B cell (primary cell): ENCODE measurements around the gene ATG2A. TPM values are rescaled to one million over a fixed set of nuclear protein-coding genes. Genes with fewer than 3 reads are reported as not detected.

Source experiments
- ATAC-seq: fragments of 200-7000 bp; cut with Tn5 transposase; one replicate; pipeline ENCODE4 v1.10.0; 2021; ENCODE audit warnings: low read depth, mild to moderate bottlenecking, moderate number of reproducible peaks, moderate library complexity
- CTCF ChIA-PET: fragments of 350-600 bp; sonication (Branson Sonifier 250); formaldehyde crosslinking; loops from one replicate; lab custom pipeline; 2021; ENCODE audit warnings: antibody characterized with exemption, inconsistent platforms; lab: Charles Lee
- POLR2A ChIA-PET: fragments of 350-600 bp; sonication (Branson Sonifier 250); formaldehyde crosslinking; loops from one replicate; lab custom pipeline; 2021; ENCODE audit warnings: antibody characterized with exemption; lab: Charles Lee
- DNase-seq: peaks from one replicate; pipeline ENCODE4 v3.0.0; 2013
- H2AFZ ChIP-seq: 2 replicates; pipeline ENCODE4 v1.6.1; 2012; ENCODE audit warnings: mild to moderate bottlenecking, low read depth, low read length; ENCODE audit not compliant: insufficient read depth, poor library complexity, severe bottlenecking
- H3K27ac ChIP-seq, 2 donors: 1 replicate in 1 of 2; 2 replicates in 1 of 2; pipeline ENCODE4 v1.5.1; 2012 to 2013; ENCODE audit warnings: low read length in 2 of 2, mild to moderate bottlenecking in 2 of 2, moderate library complexity in 1 of 2
- H3K27me3 ChIP-seq, 4 experiments: fragments of 200-600 bp in 1 of 4; sonication (generic) in 1 of 4; replicated peaks in 1 of 4; 1 replicate in 2 of 4; 2 replicates in 2 of 4; pipeline versions ENCODE4 v1.6.1 to v1.7.0; 2013 to 2016; ENCODE audit warnings: low read length in 3 of 4, mild to moderate bottlenecking in 2 of 4, mixed read lengths in 1 of 4, moderate library complexity in 1 of 4; ENCODE audit not compliant: insufficient read depth in 4 of 4, control insufficient read depth in 3 of 4; ENCODE audit errors: control extremely low read depth in 1 of 4
- H3K36me3 ChIP-seq, 2 experiments: replicated peaks in 1 of 2; 1 replicate in 1 of 2; 2 replicates in 1 of 2; pipeline versions ENCODE4 v1.6.1 to v1.7.1; 2013; ENCODE audit warnings: low read length in 1 of 2; ENCODE audit not compliant: insufficient read depth in 2 of 2, control insufficient read depth in 1 of 2; ENCODE audit errors: control extremely low read depth in 1 of 2, extremely low read depth in 1 of 2
- H3K4me1 ChIP-seq, 2 donors: fragments of 200-600 bp in 1 of 2; sonication (generic) in 1 of 2; 1 replicate in 1 of 2; 2 replicates in 1 of 2; pipeline versions ENCODE4 v1.5.1 to v1.6.1; 2013 to 2017; ENCODE audit warnings: low read length in 2 of 2; ENCODE audit not compliant: control insufficient read depth in 2 of 2, insufficient read depth in 2 of 2
- H3K4me2 ChIP-seq: replicated peaks from 2 replicates; pipeline ENCODE3; 2012; ENCODE audit warnings: mild to moderate bottlenecking, low read depth, low read length; ENCODE audit not compliant: poor library complexity, severe bottlenecking
- H3K4me3 ChIP-seq, 5 experiments: fragments of 200-600 bp in 1 of 5; sonication (generic) in 1 of 5; 1 replicate in 3 of 5; 2 replicates in 2 of 5; pipeline versions ENCODE4 v1.5.1 to v1.7.0; 2011 to 2016; ENCODE audit warnings: low read length in 4 of 5, mild to moderate bottlenecking in 4 of 5, low read depth in 2 of 5, control low read depth in 1 of 5, moderate library complexity in 1 of 5; ENCODE audit not compliant: insufficient read depth in 1 of 5; ENCODE audit errors: control extremely low read depth in 1 of 5, extremely low read depth in 1 of 5
- H3K79me2 ChIP-seq: fragments of 200-600 bp; sonication (generic); one replicate; pipeline ENCODE4 v1.6.0; 2016; ENCODE audit warnings: low read length; ENCODE audit not compliant: control insufficient read depth, insufficient read depth
- H3K9ac ChIP-seq: fragments of 200-600 bp; sonication (generic); 2 replicates; pipeline ENCODE4 v1.6.1; 2017; ENCODE audit warnings: mild to moderate bottlenecking, low read length, moderate library complexity
- H3K9me3 ChIP-seq, 3 donors: one replicate each; pipeline versions ENCODE4 v1.6.1 to v1.7.1; 2013; ENCODE audit warnings: low read length in 2 of 3; ENCODE audit not compliant: control insufficient read depth in 2 of 3, insufficient read depth in 1 of 3; ENCODE audit errors: control extremely low read depth in 1 of 3
- H4K20me1 ChIP-seq: 2 replicates; pipeline ENCODE4 v1.6.0; 2012; ENCODE audit warnings: mild to moderate bottlenecking, low read length; ENCODE audit not compliant: insufficient read depth, control insufficient read depth, poor library complexity, severe bottlenecking
- H3K27ac Mint-ChIP-seq: one replicate; pipeline ENCODE4 v1.8.0; 2021; ENCODE audit warnings: mixed read lengths
- H3K27me3 Mint-ChIP-seq: one replicate; pipeline ENCODE4 v1.8.0; 2021; ENCODE audit warnings: mixed read lengths
- H3K4me1 Mint-ChIP-seq: one replicate; pipeline ENCODE4 v1.8.0; 2021; ENCODE audit warnings: mixed read lengths
- H3K4me3 Mint-ChIP-seq: one replicate; pipeline ENCODE4 v1.8.0; 2021; ENCODE audit warnings: mixed read lengths
- H3K9me3 Mint-ChIP-seq: one replicate; pipeline ENCODE4 v1.8.0; 2022; ENCODE audit warnings: mixed read lengths; ENCODE audit not compliant: insufficient read depth
- EZH2 ChIP-seq: IDR thresholded peaks from 2 replicates; pipeline ENCODE4 v1.6.1; 2012; ENCODE audit warnings: borderline replicate concordance, low read depth, mild to moderate bottlenecking, moderate library complexity, low read length; ENCODE audit not compliant: insufficient read depth, poor library complexity, severe bottlenecking
- WGBS: methylation state at CpG from one replicate; pipeline ENCODE4 v1.1.5; 2013; ENCODE audit warnings: missing lambda C conversion rate; ENCODE audit not compliant: insufficient coverage; 5-methylcytosine and 5-hydroxymethylcytosine counted together
- intact Hi-C: fragments of 100-400 bp; cut with micrococcal nuclease; formaldehyde crosslinking; loops from one replicate; pipeline ENCODE4 v1.10.0; 2022
- polyA plus RNA-seq: library from polyadenylated mRNA; depleted of rRNA; stranded (reverse); fragments of >200 nt; gene quantifications from 2 replicates; pipeline ENCODE4 v1.2.3, GENCODE V29; 2012
- total RNA-seq, 2 donors: library from RNA; stranded (reverse); fragments of 120-200 nt in 1 of 2; gene quantifications; 1 replicate in 1 of 2; 2 replicates in 1 of 2; pipeline versions ENCODE4 v1.2.3 to v1.2.4, GENCODE V29; 2013 to 2022
- TF ChIP-seq, protein P1 (sequence below): fragments of 200-600 bp; IDR thresholded peaks from one replicate; pipeline ENCODE4 v1.8.0; 2022; ENCODE audit warnings: antibody characterized with exemption, mild to moderate bottlenecking

Gene ATG2A
- total and polyA plus RNA-seq, 2 donors (not counting 1 experiment from before 2014, with no cell fraction given), result 24.3 to 38.6 TPM

GRCh38 chr11:64897381-64898075, 19.5 kb downstream of the ATG2A start:
- WGBS, result 93% methylated on average over 16 of the region's 19 CpGs
- Histone ChIP-seq H3K4me1 (peaks cover 18 to 20% of the 10 kb centered on the region in 2 donors), H3K9ac (no peak overlapping the region), H3K79me2 (no peaks in the 10 kb centered on the region), H3K4me2 (no peak overlapping the region), H3K27me3 (no peaks in the 10 kb centered on the region), H4K20me1 (no peaks in the 10 kb centered on the region), H3K4me3 (no peak overlapping the region), H3K9me3 (no peaks in the 10 kb centered on the region), H2AFZ (no peak overlapping the region), H3K27ac (no peak overlapping the region), H3K36me3 (peaks cover 0 to 31% of the 10 kb centered on the region in 2 experiments)
- Mint-ChIP-seq H3K9me3 (no peaks in the 10 kb centered on the region), H3K4me3 (no peak overlapping the region), H3K4me1 (peaks cover 11% of the 10 kb centered on the region), H3K27me3 (no peaks in the 10 kb centered on the region), H3K27ac (no peak overlapping the region)
- DNase-seq (no peak), ATAC-seq (no peak)
- ChIA-PET CTCF (interaction anchor here (0.9 to 30.2 kb wide), 2 partner anchors 41 to 76 kb away, joined by 3 to 1254 read pairs; partner anchors contain the start of gene CDC42BPG), POLR2A (no interaction called here)
- intact Hi-C loops, result no loop called here
- no peak for TF ChIP-seq EZH2
- TF ChIP-seq, protein P1, sequence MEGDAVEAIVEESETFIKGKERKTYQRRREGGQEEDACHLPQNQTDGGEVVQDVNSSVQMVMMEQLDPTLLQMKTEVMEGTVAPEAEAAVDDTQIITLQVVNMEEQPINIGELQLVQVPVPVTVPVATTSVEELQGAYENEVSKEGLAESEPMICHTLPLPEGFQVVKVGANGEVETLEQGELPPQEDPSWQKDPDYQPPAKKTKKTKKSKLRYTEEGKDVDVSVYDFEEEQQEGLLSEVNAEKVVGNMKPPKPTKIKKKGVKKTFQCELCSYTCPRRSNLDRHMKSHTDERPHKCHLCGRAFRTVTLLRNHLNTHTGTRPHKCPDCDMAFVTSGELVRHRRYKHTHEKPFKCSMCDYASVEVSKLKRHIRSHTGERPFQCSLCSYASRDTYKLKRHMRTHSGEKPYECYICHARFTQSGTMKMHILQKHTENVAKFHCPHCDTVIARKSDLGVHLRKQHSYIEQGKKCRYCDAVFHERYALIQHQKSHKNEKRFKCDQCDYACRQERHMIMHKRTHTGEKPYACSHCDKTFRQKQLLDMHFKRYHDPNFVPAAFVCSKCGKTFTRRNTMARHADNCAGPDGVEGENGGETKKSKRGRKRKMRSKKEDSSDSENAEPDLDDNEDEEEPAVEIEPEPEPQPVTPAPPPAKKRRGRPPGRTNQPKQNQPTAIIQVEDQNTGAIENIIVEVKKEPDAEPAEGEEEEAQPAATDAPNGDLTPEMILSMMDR, result no peak

DNA sequence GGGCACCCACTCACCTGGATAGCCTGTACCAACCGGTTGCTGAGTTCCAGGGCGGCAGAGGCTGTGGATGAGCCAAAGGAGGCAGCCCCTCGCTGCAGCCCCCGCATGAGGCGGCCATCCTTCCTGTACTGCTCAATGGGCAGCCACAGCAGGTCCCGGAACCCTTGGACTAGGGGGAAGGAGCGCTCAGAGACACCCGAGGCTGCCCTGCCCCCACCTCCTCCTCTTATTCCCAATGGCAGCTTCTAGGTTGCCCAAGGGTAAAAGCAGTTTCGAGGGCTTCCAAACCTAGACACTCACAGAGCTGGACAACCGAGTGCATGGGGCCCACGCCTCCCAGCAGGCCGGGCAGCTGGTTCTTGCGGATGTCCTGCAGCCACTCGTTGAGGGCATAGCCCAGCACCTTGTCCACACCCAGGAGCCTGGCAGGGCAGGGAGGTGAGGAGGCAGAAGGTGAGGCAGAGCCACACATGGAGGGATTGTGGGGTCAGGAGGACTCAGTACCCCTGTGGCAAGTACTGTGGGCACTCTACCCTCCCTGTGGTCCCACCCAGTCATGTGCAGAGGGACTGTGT, 20.5 kb downstream of the ATG2A start:
- H3K27ac ChIP-seq, result no peak overlapping the region
- H3K4me2 ChIP-seq, result no peak overlapping the region
- H3K4me1 ChIP-seq, result peaks cover 22 to 30% of the 10 kb centered on the region in 2 donors
- ATAC-seq, result no peak
- no peaks in the 10 kb centered on the region for H3K27me3 Mint-ChIP-seq
- H3K27ac Mint-ChIP-seq, result no peak overlapping the region
- no peaks in the 10 kb centered on the region for H4K20me1 ChIP-seq
- no peak overlapping the region for H2AFZ ChIP-seq
- no peaks in the 10 kb centered on the region for H3K9me3 ChIP-seq
- DNase-seq, result no peak
- POLR2A ChIA-PET, result interaction anchor here (0.6 to 6.9 kb wide), 2 partner anchors 49 to 435 kb away, joined by 4 to 39 read pairs; no protein-coding TSS in a partner anchor
- TF ChIP-seq, protein P1, result no peak
- TF ChIP-seq EZH2, result no peak
- intact Hi-C loops, result no loop called here
- no peak overlapping the region for H3K4me3 Mint-ChIP-seq
- WGBS, result 97% methylated on average over 14 of the region's 14 CpGs
- H3K4me3 ChIP-seq, result no peak overlapping the region
- no peaks in the 10 kb centered on the region for H3K9me3 Mint-ChIP-seq
- CTCF ChIA-PET, result interaction anchor here (0.9 to 30.2 kb wide), 6 partner anchors 24 to 118 kb away, joined by 3 to 1254 read pairs (median 4); partner anchors contain the start of genes ARL2 and CDC42BPG
- H3K4me1 Mint-ChIP-seq, result peaks cover 19% of the 10 kb centered on the region
- no peak overlapping the region for H3K9ac ChIP-seq
- no peaks in the 10 kb centered on the region for H3K79me2 ChIP-seq
- peaks cover 0 to 24% of the 10 kb centered on the region in 2 experiments for H3K36me3 ChIP-seq
- no peaks in the 10 kb centered on the region for H3K27me3 ChIP-seq
